ENCODE results near the gene ETV5.

- TF ChIP-seq, protein P1, sequence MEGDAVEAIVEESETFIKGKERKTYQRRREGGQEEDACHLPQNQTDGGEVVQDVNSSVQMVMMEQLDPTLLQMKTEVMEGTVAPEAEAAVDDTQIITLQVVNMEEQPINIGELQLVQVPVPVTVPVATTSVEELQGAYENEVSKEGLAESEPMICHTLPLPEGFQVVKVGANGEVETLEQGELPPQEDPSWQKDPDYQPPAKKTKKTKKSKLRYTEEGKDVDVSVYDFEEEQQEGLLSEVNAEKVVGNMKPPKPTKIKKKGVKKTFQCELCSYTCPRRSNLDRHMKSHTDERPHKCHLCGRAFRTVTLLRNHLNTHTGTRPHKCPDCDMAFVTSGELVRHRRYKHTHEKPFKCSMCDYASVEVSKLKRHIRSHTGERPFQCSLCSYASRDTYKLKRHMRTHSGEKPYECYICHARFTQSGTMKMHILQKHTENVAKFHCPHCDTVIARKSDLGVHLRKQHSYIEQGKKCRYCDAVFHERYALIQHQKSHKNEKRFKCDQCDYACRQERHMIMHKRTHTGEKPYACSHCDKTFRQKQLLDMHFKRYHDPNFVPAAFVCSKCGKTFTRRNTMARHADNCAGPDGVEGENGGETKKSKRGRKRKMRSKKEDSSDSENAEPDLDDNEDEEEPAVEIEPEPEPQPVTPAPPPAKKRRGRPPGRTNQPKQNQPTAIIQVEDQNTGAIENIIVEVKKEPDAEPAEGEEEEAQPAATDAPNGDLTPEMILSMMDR (IDR thresholded peaks at IDR 0.05; ENCODE audit: insufficient read depth, low read length, poor library complexity, severe bottlenecking), result no peak
- TF ChIP-seq EZH2phosphoT487 (conservative IDR thresholded peaks at IDR 0.05; ENCODE audit: low read length), result no peak
Observed at GRCh38 chr3:186025161-186025560, 83.7 kb downstream of the ETV5 start.

Data from SU-DHL-6 (cell line).